T-cell (primary cell): ENCODE results near the gene SEL1L2. TPM values are rescaled to one million over a fixed set of nuclear protein-coding genes. Genes with fewer than 3 reads are reported as not detected.

Experiments used
- ATAC-seq, 4 experiments: fragments of 200-7000 bp in 3 of 4; fragments of 150-1000 bp in 1 of 4; cut with Tn5 transposase; replicated peaks in 1 of 4; 1 replicate in 3 of 4; 2 replicates in 1 of 4; pipeline ENCODE4 v1.10.0; 2021; ENCODE audit warnings: moderate library complexity in 3 of 4, mild to moderate bottlenecking in 2 of 4, moderate number of reproducible peaks in 1 of 4
- CTCF ChIA-PET, 2 donors: fragments of 300-600 bp; sonication (Branson Sonifier 250); formaldehyde crosslinking; loops; one replicate each; lab custom pipeline; 2022; ENCODE audit warnings: antibody characterized with exemption in 2 of 2; lab: Charles Lee
- POLR2A ChIA-PET, 2 donors: fragments of 300-600 bp; sonication (Branson Sonifier 250); formaldehyde crosslinking; loops; one replicate each; lab custom pipeline; 2022; ENCODE audit warnings: antibody characterized with exemption in 2 of 2; lab: Charles Lee
- DNase-seq, 35 experiments: peaks; one replicate each; pipeline versions ENCODE4 v3.0.0 to v3.0.0-alpha.2; 2013 to 2023
- H3K27ac ChIP-seq: one replicate; pipeline ENCODE4 v1.5.1; 2013; ENCODE audit warnings: low read length
- H3K27me3 ChIP-seq, 2 experiments: replicated peaks in 1 of 2; 1 replicate in 1 of 2; 2 replicates in 1 of 2; pipeline versions ENCODE4 v1.6.1 to v1.7.0; 2013; ENCODE audit warnings: low read length in 1 of 2, mixed read lengths in 1 of 2; ENCODE audit not compliant: control insufficient read depth in 2 of 2, insufficient read depth in 2 of 2; ENCODE audit errors: extremely low read depth in 1 of 2
- H3K36me3 ChIP-seq, 2 donors: 1 replicate in 1 of 2; 2 replicates in 1 of 2; pipeline versions ENCODE4 v1.6.1 to v1.7.0; 2013; ENCODE audit warnings: low read length in 1 of 2; ENCODE audit not compliant: control insufficient read depth in 2 of 2, insufficient read depth in 1 of 2; ENCODE audit errors: extremely low read depth in 1 of 2
- H3K4me1 ChIP-seq, 2 experiments: 1 replicate in 1 of 2; 2 replicates in 1 of 2; pipeline versions ENCODE4 v1.6.1 to v1.7.0; 2013; ENCODE audit warnings: low read length in 2 of 2, mixed read lengths in 1 of 2; ENCODE audit not compliant: insufficient read depth in 2 of 2, control insufficient read depth in 1 of 2; ENCODE audit errors: extremely low read depth in 1 of 2
- H3K4me3 ChIP-seq, 2 donors: 1 replicate in 1 of 2; 2 replicates in 1 of 2; pipeline versions ENCODE4 v1.5.1 to v1.7.0; 2013; ENCODE audit warnings: mild to moderate bottlenecking in 2 of 2, low read length in 1 of 2, moderate library complexity in 1 of 2; ENCODE audit not compliant: control insufficient read depth in 1 of 2; ENCODE audit errors: extremely low read depth in 1 of 2
- H3K9me3 ChIP-seq: 2 replicates; pipeline ENCODE4 v1.7.0; 2013
- H3K27ac Mint-ChIP-seq, 2 donors: one replicate each; pipeline ENCODE4 v1.8.0; 2020 to 2021; ENCODE audit warnings: mild to moderate bottlenecking in 2 of 2, mixed read lengths in 2 of 2
- H3K27me3 Mint-ChIP-seq, 2 donors: one replicate each; pipeline ENCODE4 v1.8.0; 2021 to 2022; ENCODE audit warnings: mixed read lengths in 2 of 2
- H3K36me3 Mint-ChIP-seq: one replicate; pipeline ENCODE4 v1.8.0; 2021; ENCODE audit warnings: mixed read lengths
- H3K4me1 Mint-ChIP-seq, 3 donors: one replicate each; pipeline ENCODE4 v1.8.0; 2020 to 2022; ENCODE audit warnings: mixed read lengths in 3 of 3, mild to moderate bottlenecking in 1 of 3
- H3K4me3 Mint-ChIP-seq, 3 donors: one replicate each; pipeline ENCODE4 v1.8.0; 2020 to 2022; ENCODE audit warnings: mild to moderate bottlenecking in 3 of 3, mixed read lengths in 3 of 3, moderate library complexity in 3 of 3
- H3K9me3 Mint-ChIP-seq, 3 donors: one replicate each; pipeline ENCODE4 v1.8.0; 2020 to 2022; ENCODE audit warnings: mixed read lengths in 3 of 3
- WGBS: methylation state at CpG from one replicate; pipeline ENCODE4 v1.1.5; 2013; ENCODE audit warnings: missing lambda C conversion rate; ENCODE audit not compliant: insufficient coverage; 5-methylcytosine and 5-hydroxymethylcytosine counted together
- total RNA-seq, 35 experiments: library from RNA in 6 of 35; stranded (reverse) in 6 of 35; fragments of 120-200 nt in 1 of 35; gene quantifications; one replicate each; pipeline versions ENCODE4 v1.2.1 to v1.2.4 and lab custom pipeline; 2013 to 2026

The SEL1L2 gene
- total RNA-seq, 5 donors from 2014 or later (not counting 1 experiment from before 2014, with no cell fraction given), result not detected

DNA sequence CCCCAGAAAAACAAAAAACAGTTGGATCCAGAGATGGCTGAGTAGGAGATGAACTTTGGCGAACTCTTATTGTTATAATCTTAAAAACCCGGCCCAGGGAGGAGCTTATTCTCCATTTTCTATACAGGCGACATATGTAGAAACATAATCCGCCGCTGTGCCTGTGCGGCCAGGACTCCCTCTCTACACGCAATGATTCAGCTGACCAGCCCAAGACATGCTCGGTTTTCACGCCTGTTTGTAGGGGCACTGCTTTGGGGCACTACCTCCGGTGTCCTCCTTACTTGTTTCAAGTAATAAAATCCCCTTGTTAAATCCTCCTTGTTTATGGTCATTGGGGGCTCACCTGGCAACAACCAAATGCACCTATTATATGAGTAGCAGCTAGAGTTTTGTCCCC, 89.9 kb downstream of the SEL1L2 start:
- ATAC-seq (no peak), DNase-seq (no peak)
- ChIA-PET POLR2A (no interaction called here), CTCF (no interaction called here)
- H3K27me3 Mint-ChIP-seq, result no peaks in the 10 kb centered on the region
- 100% methylated on average over 2 of the region's 10 CpGs for WGBS
- no peaks in the 10 kb centered on the region for H3K27me3 ChIP-seq
- no peaks in the 10 kb centered on the region for H3K9me3 ChIP-seq
- no peaks in the 10 kb centered on the region for H3K36me3 Mint-ChIP-seq
- no peaks in the 10 kb centered on the region for H3K4me1 Mint-ChIP-seq
- H3K4me3 Mint-ChIP-seq, result no peak overlapping the region
- no peak overlapping the region for H3K27ac Mint-ChIP-seq
- no peak overlapping the region for H3K4me3 ChIP-seq
- no peaks in the 10 kb centered on the region for H3K4me1 ChIP-seq
- no peak overlapping the region for H3K27ac ChIP-seq
- H3K9me3 Mint-ChIP-seq, result peaks cover 0 to 6% (median 0%) of the 10 kb centered on the region in 3 donors
- H3K36me3 ChIP-seq, result no peaks in the 10 kb centered on the region

- Mint-ChIP-seq H3K9me3 (peaks cover 0 to 10% (median 2%) of the 10 kb centered on the region in 3 donors), H3K27ac (no peak overlapping the region), H3K4me3 (no peak overlapping the region), H3K4me1 (no peaks in the 10 kb centered on the region), H3K36me3 (no peaks in the 10 kb centered on the region), H3K27me3 (no peaks in the 10 kb centered on the region)
- DNase-seq (no peak), ATAC-seq (no peak)
- POLR2A ChIA-PET, result no interaction called here
- Histone ChIP-seq H3K4me1 (no peaks in the 10 kb centered on the region), H3K36me3 (no peaks in the 10 kb centered on the region), H3K4me3 (no peak overlapping the region), H3K27me3 (no peaks in the 10 kb centered on the region), H3K27ac (no peak overlapping the region), H3K9me3 (no peaks in the 10 kb centered on the region)
- CTCF ChIA-PET, result no interaction called here
- WGBS, result 60% methylated on average over 1 of the region's 2 CpGs
These were observed 92.3 kb downstream of the SEL1L2 start for GRCh38 chr20:13898012-13898612.

GRCh38 chr20:13891575-13891974, 98.8 kb downstream of the SEL1L2 start:
- Mint-ChIP-seq H3K27me3 (no peaks in the 10 kb centered on the region), H3K4me3 (no peak overlapping the region), H3K36me3 (no peaks in the 10 kb centered on the region), H3K4me1 (no peaks in the 10 kb centered on the region), H3K27ac (no peak overlapping the region), H3K9me3 (peaks cover 15 to 22% (median 16%) of the 10 kb centered on the region in 3 donors)
- no peak for ATAC-seq
- ChIA-PET POLR2A (no interaction called here), CTCF (interaction anchor here in 1 of 2 donors (0.7 kb wide), 1 partner anchor 9 kb away, joined by 3 read pairs; no protein-coding TSS in a partner anchor)
- no peaks in the 10 kb centered on the region for H3K9me3 ChIP-seq
- DNase-seq, result no peak
- WGBS, result no CpG with 5 or more reads among the region's 1 CpG
- H3K27ac ChIP-seq, result no peak overlapping the region
- H3K4me1 ChIP-seq, result no peaks in the 10 kb centered on the region
- no peaks in the 10 kb centered on the region for H3K27me3 ChIP-seq
- H3K36me3 ChIP-seq, result no peaks in the 10 kb centered on the region
- H3K4me3 ChIP-seq, result no peak overlapping the region

- WGBS, result 67% methylated on average over 4 of the region's 6 CpGs
- Mint-ChIP-seq H3K27me3 (peaks cover 0 to 3% of the 10 kb centered on the region in 2 donors), H3K27ac (no peak overlapping the region), H3K36me3 (no peaks in the 10 kb centered on the region), H3K9me3 (peaks cover 0 to 2% (median 0%) of the 10 kb centered on the region in 3 donors), H3K4me1 (no peaks in the 10 kb centered on the region), H3K4me3 (no peak overlapping the region)
- H3K27ac ChIP-seq, result no peak overlapping the region
- peaks cover 0 to 2% of the 10 kb centered on the region in 2 experiments for H3K27me3 ChIP-seq
- DNase-seq (no peak), ATAC-seq (no peak)
- no peaks in the 10 kb centered on the region for H3K36me3 ChIP-seq
- no peaks in the 10 kb centered on the region for H3K9me3 ChIP-seq
- no peak overlapping the region for H3K4me3 ChIP-seq
- ChIA-PET POLR2A (no interaction called here), CTCF (no interaction called here)
- no peaks in the 10 kb centered on the region for H3K4me1 ChIP-seq
These were observed 105.6 kb downstream of the SEL1L2 start for GRCh38 chr20:13884803-13885202.

- no peak overlapping the region for H3K27ac Mint-ChIP-seq
- H3K27me3 Mint-ChIP-seq, result peaks cover 0 to 3% of the 10 kb centered on the region in 2 donors
- H3K36me3 Mint-ChIP-seq, result no peaks in the 10 kb centered on the region
- ChIA-PET POLR2A (no interaction called here), CTCF (no interaction called here)
- Histone ChIP-seq H3K4me3 (no peak overlapping the region), H3K27me3 (peaks cover 0 to 2% of the 10 kb centered on the region in 2 experiments), H3K9me3 (no peaks in the 10 kb centered on the region), H3K4me1 (no peaks in the 10 kb centered on the region), H3K36me3 (no peaks in the 10 kb centered on the region), H3K27ac (no peak overlapping the region)
- no peaks in the 10 kb centered on the region for H3K4me1 Mint-ChIP-seq
- ATAC-seq (no peak), DNase-seq (no peak)
- H3K4me3 Mint-ChIP-seq, result no peak overlapping the region
- WGBS, result 22% methylated on average over 1 of the region's 1 CpG
- peaks cover 0 to 2% (median 0%) of the 10 kb centered on the region in 3 donors for H3K9me3 Mint-ChIP-seq
These were observed 107.0 kb downstream of the SEL1L2 start for GRCh38 chr20:13883425-13883824.

- H3K9me3 Mint-ChIP-seq, result no peaks in the 10 kb centered on the region
- ChIA-PET CTCF (no interaction called here), POLR2A (no interaction called here)
- H3K9me3 ChIP-seq, result no peaks in the 10 kb centered on the region
- H3K27me3 ChIP-seq, result peaks cover 0 to 10% of the 10 kb centered on the region in 2 experiments
- no peaks in the 10 kb centered on the region for H3K36me3 Mint-ChIP-seq
- H3K4me3 ChIP-seq, result no peak overlapping the region
- H3K27ac ChIP-seq, result no peak overlapping the region
- H3K4me3 Mint-ChIP-seq, result no peak overlapping the region
- H3K27me3 Mint-ChIP-seq, result peaks cover 0 to 5% of the 10 kb centered on the region in 2 donors
- no peaks in the 10 kb centered on the region for H3K36me3 ChIP-seq
- ATAC-seq (no peak), DNase-seq (no peak)
- WGBS, result no CpG with 5 or more reads among the region's 2 CpGs
- no peaks in the 10 kb centered on the region for H3K4me1 ChIP-seq
- H3K4me1 Mint-ChIP-seq, result no peaks in the 10 kb centered on the region
- H3K27ac Mint-ChIP-seq, result no peak overlapping the region
These were observed 111.8 kb downstream of the SEL1L2 start for GRCh38 chr20:13878566-13878965.
